ENCODE results near the gene TOR1AIP2.

DNA sequence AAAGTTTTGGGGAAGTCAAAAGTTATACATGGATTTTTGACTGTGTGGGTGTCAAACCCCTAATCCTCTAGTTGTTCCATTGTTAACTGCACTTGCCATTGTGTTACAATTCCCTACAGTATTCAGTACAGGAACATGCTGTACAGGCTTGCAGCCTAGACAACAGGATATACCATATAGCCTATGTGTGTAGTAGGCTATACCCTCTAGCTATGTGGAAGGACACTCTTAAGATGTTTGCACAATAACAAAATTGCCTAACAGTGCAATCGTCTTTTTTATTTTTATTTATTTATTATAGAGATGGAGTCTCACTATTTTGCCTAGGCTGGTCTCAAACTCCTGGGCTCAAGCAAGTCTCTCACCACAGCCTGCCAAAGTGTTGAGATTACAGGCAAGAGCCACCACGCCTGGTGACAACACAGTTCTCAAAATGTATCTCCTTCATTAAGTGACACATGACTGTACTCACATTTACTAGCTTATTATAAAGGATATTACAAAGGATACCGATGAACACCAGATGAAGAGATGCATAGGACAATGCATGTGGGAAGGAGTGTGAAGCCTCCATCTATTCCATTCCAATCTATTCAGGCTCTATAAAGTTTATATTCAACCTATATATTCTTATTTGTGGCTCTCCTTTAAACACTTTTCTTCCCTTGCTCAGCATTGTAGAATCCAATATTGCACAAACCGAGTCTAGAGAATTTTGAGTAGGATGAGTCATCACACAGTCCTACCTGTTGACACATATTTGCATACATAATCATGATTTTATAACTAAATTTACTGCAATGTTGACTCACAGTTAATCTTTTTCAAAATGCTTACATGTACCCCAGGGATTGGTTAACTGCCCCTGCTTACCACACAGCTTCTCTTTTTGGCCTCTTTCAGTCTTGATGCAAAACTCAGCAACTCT lies 48.6 kb upstream of the TOR1AIP2 start:
- TF ChIP-seq ARNTL (CRISPR knock-in tag; IDR thresholded peaks at IDR 0.05; ENCODE audit: borderline replicate concordance, low read depth) = no peak
- TF ChIP-seq, protein P1, sequence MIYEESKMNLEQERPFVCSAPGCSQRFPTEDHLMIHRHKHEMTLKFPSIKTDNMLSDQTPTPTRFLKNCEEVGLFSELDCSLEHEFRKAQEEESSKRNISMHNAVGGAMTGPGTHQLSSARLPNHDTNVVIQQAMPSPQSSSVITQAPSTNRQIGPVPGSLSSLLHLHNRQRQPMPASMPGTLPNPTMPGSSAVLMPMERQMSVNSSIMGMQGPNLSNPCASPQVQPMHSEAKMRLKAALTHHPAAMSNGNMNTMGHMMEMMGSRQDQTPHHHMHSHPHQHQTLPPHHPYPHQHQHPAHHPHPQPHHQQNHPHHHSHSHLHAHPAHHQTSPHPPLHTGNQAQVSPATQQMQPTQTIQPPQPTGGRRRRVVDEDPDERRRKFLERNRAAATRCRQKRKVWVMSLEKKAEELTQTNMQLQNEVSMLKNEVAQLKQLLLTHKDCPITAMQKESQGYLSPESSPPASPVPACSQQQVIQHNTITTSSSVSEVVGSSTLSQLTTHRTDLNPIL (CRISPR knock-in tag; IDR thresholded peaks at IDR 0.05; ENCODE audit: low read depth) = no peak
- TF ChIP-seq, protein P2, sequence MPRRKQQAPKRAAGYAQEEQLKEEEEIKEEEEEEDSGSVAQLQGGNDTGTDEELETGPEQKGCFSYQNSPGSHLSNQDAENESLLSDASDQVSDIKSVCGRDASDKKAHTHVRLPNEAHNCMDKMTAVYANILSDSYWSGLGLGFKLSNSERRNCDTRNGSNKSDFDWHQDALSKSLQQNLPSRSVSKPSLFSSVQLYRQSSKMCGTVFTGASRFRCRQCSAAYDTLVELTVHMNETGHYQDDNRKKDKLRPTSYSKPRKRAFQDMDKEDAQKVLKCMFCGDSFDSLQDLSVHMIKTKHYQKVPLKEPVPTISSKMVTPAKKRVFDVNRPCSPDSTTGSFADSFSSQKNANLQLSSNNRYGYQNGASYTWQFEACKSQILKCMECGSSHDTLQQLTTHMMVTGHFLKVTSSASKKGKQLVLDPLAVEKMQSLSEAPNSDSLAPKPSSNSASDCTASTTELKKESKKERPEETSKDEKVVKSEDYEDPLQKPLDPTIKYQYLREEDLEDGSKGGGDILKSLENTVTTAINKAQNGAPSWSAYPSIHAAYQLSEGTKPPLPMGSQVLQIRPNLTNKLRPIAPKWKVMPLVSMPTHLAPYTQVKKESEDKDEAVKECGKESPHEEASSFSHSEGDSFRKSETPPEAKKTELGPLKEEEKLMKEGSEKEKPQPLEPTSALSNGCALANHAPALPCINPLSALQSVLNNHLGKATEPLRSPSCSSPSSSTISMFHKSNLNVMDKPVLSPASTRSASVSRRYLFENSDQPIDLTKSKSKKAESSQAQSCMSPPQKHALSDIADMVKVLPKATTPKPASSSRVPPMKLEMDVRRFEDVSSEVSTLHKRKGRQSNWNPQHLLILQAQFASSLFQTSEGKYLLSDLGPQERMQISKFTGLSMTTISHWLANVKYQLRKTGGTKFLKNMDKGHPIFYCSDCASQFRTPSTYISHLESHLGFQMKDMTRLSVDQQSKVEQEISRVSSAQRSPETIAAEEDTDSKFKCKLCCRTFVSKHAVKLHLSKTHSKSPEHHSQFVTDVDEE (CRISPR knock-in tag; IDR thresholded peaks at IDR 0.05) = no peak
- TF ChIP-seq, protein P3, sequence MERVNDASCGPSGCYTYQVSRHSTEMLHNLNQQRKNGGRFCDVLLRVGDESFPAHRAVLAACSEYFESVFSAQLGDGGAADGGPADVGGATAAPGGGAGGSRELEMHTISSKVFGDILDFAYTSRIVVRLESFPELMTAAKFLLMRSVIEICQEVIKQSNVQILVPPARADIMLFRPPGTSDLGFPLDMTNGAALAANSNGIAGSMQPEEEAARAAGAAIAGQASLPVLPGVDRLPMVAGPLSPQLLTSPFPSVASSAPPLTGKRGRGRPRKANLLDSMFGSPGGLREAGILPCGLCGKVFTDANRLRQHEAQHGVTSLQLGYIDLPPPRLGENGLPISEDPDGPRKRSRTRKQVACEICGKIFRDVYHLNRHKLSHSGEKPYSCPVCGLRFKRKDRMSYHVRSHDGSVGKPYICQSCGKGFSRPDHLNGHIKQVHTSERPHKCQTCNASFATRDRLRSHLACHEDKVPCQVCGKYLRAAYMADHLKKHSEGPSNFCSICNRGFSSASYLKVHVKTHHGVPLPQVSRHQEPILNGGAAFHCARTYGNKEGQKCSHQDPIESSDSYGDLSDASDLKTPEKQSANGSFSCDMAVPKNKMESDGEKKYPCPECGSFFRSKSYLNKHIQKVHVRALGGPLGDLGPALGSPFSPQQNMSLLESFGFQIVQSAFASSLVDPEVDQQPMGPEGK (CRISPR knock-in tag; IDR thresholded peaks at IDR 0.05; ENCODE audit: borderline replicate concordance) = no peak
- no peak for TF ChIP-seq GLIS3 (CRISPR knock-in tag; IDR thresholded peaks at IDR 0.05)
- TF ChIP-seq, protein P4, sequence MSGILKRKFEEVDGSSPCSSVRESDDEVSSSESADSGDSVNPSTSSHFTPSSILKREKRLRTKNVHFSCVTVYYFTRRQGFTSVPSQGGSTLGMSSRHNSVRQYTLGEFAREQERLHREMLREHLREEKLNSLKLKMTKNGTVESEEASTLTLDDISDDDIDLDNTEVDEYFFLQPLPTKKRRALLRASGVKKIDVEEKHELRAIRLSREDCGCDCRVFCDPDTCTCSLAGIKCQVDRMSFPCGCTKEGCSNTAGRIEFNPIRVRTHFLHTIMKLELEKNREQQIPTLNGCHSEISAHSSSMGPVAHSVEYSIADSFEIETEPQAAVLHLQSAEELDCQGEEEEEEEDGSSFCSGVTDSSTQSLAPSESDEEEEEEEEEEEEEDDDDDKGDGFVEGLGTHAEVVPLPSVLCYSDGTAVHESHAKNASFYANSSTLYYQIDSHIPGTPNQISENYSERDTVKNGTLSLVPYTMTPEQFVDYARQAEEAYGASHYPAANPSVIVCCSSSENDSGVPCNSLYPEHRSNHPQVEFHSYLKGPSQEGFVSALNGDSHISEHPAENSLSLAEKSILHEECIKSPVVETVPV (CRISPR knock-in tag; IDR thresholded peaks at IDR 0.05) = no peak

All from SK-N-SH treated with all-trans-retinoic acid at 6 μM for 48 hours (cell line).